SKM-1 (cell line): ENCODE data around the gene SLC38A9.
"Not testable (repeated sequence)": the region's sequence is repeated elsewhere in the genome, so short reads cannot be mapped to it uniquely, and the experiment has no call there.

Experiments used
- DNase-seq: peaks from one replicate; lab custom pipeline; 2025; ENCODE audit not compliant: unreplicated experiment; lab: John Stamatoyannopoulos, UW

SLC38A9 gene

GRCh38 chr5:55618318-55618717 is 93.8 kb downstream of the SLC38A9 start:
- DNase-seq, result no peak

- DNase-seq, result no peak
These were observed 98.8 kb downstream of the SLC38A9 start for GRCh38 chr5:55613112-55613868.

GRCh38 chr5:55610542-55610941 is 101.6 kb downstream of the SLC38A9 start:
- no peak for DNase-seq

- no peak for DNase-seq
These were observed 102.7 kb downstream of the SLC38A9 start for GRCh38 chr5:55609413-55609812.

GRCh38 chr5:55608595-55609349 is 103.4 kb downstream of the SLC38A9 start:
- DNase-seq, result no peak

GRCh38 chr5:55607309-55607708 is 104.8 kb downstream of the SLC38A9 start:
- not testable (repeated sequence) for DNase-seq

GRCh38 chr5:55604611-55605067 is 107.5 kb downstream of the SLC38A9 start:
- DNase-seq, result no peak

- DNase-seq, result no peak
These were observed 108.2 kb downstream of the SLC38A9 start for GRCh38 chr5:55603922-55604321.

GRCh38 chr5:55601628-55602027 is 110.5 kb downstream of the SLC38A9 start:
- no peak for DNase-seq

- DNase-seq, result no peak
These were observed 110.9 kb downstream of the SLC38A9 start for GRCh38 chr5:55601204-55601618.

- peak; percentile 26 for DNase-seq
These were observed 111.5 kb downstream of the SLC38A9 start for GRCh38 chr5:55600497-55601203.

GRCh38 chr5:55600086-55600485 is 112.0 kb downstream of the SLC38A9 start:
- DNase-seq, result no peak

- DNase-seq, result no peak
These were observed 112.7 kb downstream of the SLC38A9 start for GRCh38 chr5:55599148-55600050.

- DNase-seq, result no peak
These were observed 114.8 kb downstream of the SLC38A9 start for GRCh38 chr5:55597014-55597981.

GRCh38 chr5:55594671-55595070 is 117.5 kb downstream of the SLC38A9 start:
- no peak for DNase-seq

- DNase-seq, result peak; percentile 30
These were observed 119.0 kb downstream of the SLC38A9 start for GRCh38 chr5:55593115-55593472.

- no peak for DNase-seq
These were observed 119.6 kb downstream of the SLC38A9 start for GRCh38 chr5:55592388-55593114.

- no peak for DNase-seq
These were observed 120.4 kb downstream of the SLC38A9 start for GRCh38 chr5:55591686-55592085.

GRCh38 chr5:55585206-55585610 is 126.9 kb downstream of the SLC38A9 start:
- no peak for DNase-seq
